ENCODE measurements around the gene CFB. TPM values are rescaled to one million over a fixed set of nuclear protein-coding genes. Genes with fewer than 3 reads are reported as not detected.

Gene CFB
- total and polyA plus RNA-seq, 2 of the 13 experiments (the other 11 are each of a cell fraction or from before 2014, with no cell fraction given) = 171 to 513 TPM

DNA sequence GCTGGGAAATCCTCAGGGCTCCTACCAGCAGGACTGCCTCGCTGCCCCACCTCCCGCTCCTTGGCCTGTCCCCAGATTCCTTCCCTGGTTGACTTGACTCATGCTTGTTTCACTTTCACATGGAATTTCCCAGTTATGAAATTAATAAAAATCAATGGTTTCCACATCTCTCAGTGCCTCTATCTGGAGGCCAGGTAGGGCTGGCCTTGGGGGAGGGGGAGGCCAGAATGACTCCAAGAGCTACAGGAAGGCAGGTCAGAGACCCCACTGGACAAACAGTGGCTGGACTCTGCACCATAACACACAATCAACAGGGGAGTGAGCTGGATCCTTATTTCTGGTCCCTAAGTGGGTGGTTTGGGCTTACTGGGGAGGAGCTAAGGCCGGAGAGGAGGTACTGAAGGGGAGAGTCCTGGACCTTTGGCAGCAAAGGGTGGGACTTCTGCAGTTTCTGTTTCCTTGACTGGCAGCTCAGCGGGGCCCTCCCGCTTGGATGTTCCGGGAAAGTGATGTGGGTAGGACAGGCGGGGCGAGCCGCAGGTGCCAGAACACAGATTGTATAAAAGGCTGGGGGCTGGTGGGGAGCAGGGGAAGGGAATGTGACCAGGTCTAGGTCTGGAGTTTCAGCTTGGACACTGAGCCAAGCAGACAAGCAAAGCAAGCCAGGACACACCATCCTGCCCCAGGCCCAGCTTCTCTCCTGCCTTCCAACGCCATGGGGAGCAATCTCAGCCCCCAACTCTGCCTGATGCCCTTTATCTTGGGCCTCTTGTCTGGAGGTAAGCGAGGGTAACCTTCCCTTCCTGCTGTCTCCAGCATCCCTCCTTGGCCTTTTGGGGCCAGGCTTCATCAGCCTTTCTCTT is at the start of gene CFB (continued):
- TF ChIP-seq ZNF800 (CRISPR knock-in tag; IDR thresholded peaks at IDR 0.05) (0 out of 2 replicates have a peak, but pooled peaks have one; percentile 73), GATAD2A (CRISPR knock-in tag; IDR thresholded peaks at IDR 0.05) (peak; percentile 97), ZNF530 (CRISPR knock-in tag; IDR thresholded peaks at IDR 0.05; ENCODE audit: low read depth) (no peak), SRSF9 (IDR thresholded peaks at IDR 0.05; ENCODE audit: borderline replicate concordance, insufficient read depth, low read depth, low read length, poor library complexity, severe bottlenecking) (no peak), NFKB2 (CRISPR knock-in tag; IDR thresholded peaks at IDR 0.05; ENCODE audit: borderline replicate concordance) (peak; percentile 47), ZNF33B (CRISPR knock-in tag; IDR thresholded peaks at IDR 0.05) (no peak), JUNB (CRISPR knock-in tag; IDR thresholded peaks at IDR 0.05; ENCODE audit: borderline replicate concordance) (no peak; the same call in 1 of the 2 replicates), PRDM4 (CRISPR knock-in tag; IDR thresholded peaks at IDR 0.05; ENCODE audit: borderline replicate concordance) (no peak), GPN1 (CRISPR knock-in tag; IDR thresholded peaks at IDR 0.05; ENCODE audit: borderline replicate concordance) (no peak), RBM39 (IDR thresholded peaks at IDR 0.05; ENCODE audit: low read depth, low read length, poor library complexity, severe bottlenecking) (peak; percentile 59), GMEB2 (CRISPR knock-in tag; IDR thresholded peaks at IDR 0.05; ENCODE audit: low read depth) (no peak), ZNF317 (CRISPR knock-in tag; IDR thresholded peaks at IDR 0.05) (peak; percentile 61; the same call in 1 of the 2 replicates), TFE3 (CRISPR knock-in tag; IDR thresholded peaks at IDR 0.05) (peak; percentile 29), MED8 (CRISPR knock-in tag; IDR thresholded peaks at IDR 0.05; ENCODE audit: insufficient replicate concordance) (peak; percentile 75), GTF2F1 (IDR thresholded peaks at IDR 0.05; ENCODE audit: low read length) (no peak; the same call in 1 of the 2 replicates), ZNF160 (CRISPR knock-in tag; IDR thresholded peaks at IDR 0.05) (no peak; the same call in 1 of the 2 replicates)
- TF ChIP-seq, protein P1, sequence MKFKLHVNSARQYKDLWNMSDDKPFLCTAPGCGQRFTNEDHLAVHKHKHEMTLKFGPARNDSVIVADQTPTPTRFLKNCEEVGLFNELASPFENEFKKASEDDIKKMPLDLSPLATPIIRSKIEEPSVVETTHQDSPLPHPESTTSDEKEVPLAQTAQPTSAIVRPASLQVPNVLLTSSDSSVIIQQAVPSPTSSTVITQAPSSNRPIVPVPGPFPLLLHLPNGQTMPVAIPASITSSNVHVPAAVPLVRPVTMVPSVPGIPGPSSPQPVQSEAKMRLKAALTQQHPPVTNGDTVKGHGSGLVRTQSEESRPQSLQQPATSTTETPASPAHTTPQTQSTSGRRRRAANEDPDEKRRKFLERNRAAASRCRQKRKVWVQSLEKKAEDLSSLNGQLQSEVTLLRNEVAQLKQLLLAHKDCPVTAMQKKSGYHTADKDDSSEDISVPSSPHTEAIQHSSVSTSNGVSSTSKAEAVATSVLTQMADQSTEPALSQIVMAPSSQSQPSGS (CRISPR knock-in tag; IDR thresholded peaks at IDR 0.05) = peak; percentile 80; the same call in 1 of the 2 replicates
- TF ChIP-seq, protein P2, sequence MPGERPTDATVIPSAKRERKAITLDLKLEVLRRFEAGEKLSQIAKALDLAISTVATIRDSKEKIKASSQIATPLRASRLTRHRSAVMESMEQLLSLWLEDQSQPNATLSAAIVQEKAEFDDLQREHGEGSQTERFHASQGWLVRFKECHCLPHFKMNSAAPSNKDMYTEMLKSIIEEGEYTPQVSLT (CRISPR knock-in tag; IDR thresholded peaks at IDR 0.05; ENCODE audit: borderline replicate concordance, low read depth) = no peak
